Central memory CD8-positive, alpha-beta T cell (primary cell): ENCODE data around the gene SIN3A.
A peak's percentile ranks its signal among the peaks of the same experiment; 100 is the strongest.

Experiments
- ATAC-seq: fragments of 150-1000 bp; cut with Tn5 transposase; replicated peaks from 2 replicates; pipeline ENCODE4 v1.10.0; 2022; ENCODE audit warnings: mild to moderate bottlenecking, moderate FRiP score, moderate number of reproducible peaks; ENCODE audit not compliant: poor library complexity, severe bottlenecking; ENCODE audit errors: extremely low read depth
- DNase-seq, 2 donors: peaks; one replicate each; pipeline ENCODE4 v3.0.0; 2021; ENCODE audit warnings: low spot score in 2 of 2
- H3K27ac Mint-ChIP-seq: one replicate; pipeline ENCODE4 v1.8.0; 2022; ENCODE audit warnings: low read depth, mild to moderate bottlenecking, moderate library complexity, mixed read lengths
- H3K27me3 Mint-ChIP-seq: one replicate; pipeline ENCODE4 v1.8.0; 2022; ENCODE audit warnings: mixed read lengths
- H3K36me3 Mint-ChIP-seq: one replicate; pipeline ENCODE4 v1.8.0; 2022; ENCODE audit warnings: mild to moderate bottlenecking, moderate library complexity, mixed read lengths; ENCODE audit not compliant: insufficient read depth
- H3K4me1 Mint-ChIP-seq: one replicate; pipeline ENCODE4 v1.8.0; 2022; ENCODE audit warnings: mixed read lengths
- H3K4me3 Mint-ChIP-seq: one replicate; pipeline ENCODE4 v1.8.0; 2022; ENCODE audit warnings: mild to moderate bottlenecking, moderate library complexity, mixed read lengths
- H3K9me3 Mint-ChIP-seq: one replicate; pipeline ENCODE4 v1.8.0; 2022; ENCODE audit warnings: mixed read lengths

SIN3A gene

DNA sequence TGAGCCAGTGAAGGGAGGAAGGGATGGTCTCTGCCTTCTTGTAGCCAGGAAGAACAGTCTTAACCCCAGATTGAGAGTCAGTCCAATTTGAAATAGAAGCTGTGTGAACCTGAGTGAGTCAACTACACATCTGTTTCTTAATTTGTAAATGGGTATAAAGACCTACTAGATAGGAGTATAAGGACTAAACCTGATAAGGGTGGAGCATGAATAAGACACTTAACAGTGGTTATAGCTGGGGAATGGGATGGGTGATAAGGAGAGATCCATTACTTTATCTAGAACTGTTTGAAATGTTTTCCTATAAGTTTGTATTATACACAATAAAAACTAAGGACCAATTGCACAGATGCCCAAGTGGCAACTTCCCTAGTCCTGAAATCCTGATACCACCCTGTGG, 84.5 kb downstream of the SIN3A start:
- Mint-ChIP-seq H3K4me1 (peaks cover 30% of the 10 kb centered on the region), H3K27me3 (no peaks in the 10 kb centered on the region), H3K36me3 (peaks cover 38% of the 10 kb centered on the region), H3K27ac (peak overlapping the region; percentile 91), H3K9me3 (no peaks in the 10 kb centered on the region), H3K4me3 (peak overlapping the region; percentile 86)
- DNase-seq, result no peak
- ATAC-seq, result no peak

DNA sequence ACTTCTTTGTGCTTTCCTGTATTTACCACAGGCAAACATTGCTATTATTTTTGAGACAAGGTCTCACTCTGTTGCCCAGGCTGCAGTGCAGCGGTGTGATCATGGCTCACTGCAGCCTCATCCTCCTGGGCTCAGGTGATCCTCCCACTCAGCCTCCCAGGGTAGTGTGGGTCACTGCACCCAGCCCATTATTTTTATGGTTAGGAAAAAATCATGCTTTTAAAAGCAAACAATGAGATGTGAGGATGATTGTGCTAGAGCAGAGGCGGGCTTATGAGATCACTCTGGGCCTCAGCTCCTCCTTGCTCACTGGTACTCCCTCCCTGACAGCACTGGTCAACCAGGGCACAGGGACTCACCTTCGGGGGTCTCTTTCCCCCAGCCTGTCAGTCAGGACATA, 85.3 kb downstream of the SIN3A start:
- H3K9me3 Mint-ChIP-seq, result no peaks in the 10 kb centered on the region
- H3K27me3 Mint-ChIP-seq, result no peaks in the 10 kb centered on the region
- no peak for ATAC-seq
- H3K27ac Mint-ChIP-seq, result no peak overlapping the region
- peaks cover 31% of the 10 kb centered on the region for H3K36me3 Mint-ChIP-seq
- no peak for DNase-seq
- H3K4me1 Mint-ChIP-seq, result peaks cover 30% of the 10 kb centered on the region
- H3K4me3 Mint-ChIP-seq, result no peak overlapping the region

DNA sequence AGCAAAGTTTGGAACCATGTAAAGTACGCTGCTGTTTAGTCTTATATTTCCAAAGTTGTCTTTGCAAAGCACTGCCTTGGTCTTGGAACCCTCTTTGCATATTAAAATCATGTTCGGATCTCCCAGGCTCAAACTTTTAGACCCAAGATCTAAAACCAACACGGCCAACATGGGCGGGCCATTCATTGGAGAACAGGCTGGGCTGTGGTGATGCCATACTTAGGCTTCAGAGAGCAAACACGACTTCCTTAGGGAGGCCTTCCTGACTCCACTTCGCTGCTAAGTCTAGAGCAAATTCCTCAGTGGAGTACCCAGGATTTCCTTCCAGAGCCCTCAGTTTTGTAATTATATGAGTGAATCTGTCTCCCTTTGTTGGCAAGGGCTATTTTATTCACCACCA, 86.6 kb downstream of the SIN3A start:
- no peak for ATAC-seq
- no peak overlapping the region for H3K4me3 Mint-ChIP-seq
- no peak overlapping the region for H3K27ac Mint-ChIP-seq
- no peaks in the 10 kb centered on the region for H3K9me3 Mint-ChIP-seq
- DNase-seq, result no peak
- H3K4me1 Mint-ChIP-seq, result peaks cover 33% of the 10 kb centered on the region
- H3K36me3 Mint-ChIP-seq, result peaks cover 29% of the 10 kb centered on the region
- no peaks in the 10 kb centered on the region for H3K27me3 Mint-ChIP-seq

DNA sequence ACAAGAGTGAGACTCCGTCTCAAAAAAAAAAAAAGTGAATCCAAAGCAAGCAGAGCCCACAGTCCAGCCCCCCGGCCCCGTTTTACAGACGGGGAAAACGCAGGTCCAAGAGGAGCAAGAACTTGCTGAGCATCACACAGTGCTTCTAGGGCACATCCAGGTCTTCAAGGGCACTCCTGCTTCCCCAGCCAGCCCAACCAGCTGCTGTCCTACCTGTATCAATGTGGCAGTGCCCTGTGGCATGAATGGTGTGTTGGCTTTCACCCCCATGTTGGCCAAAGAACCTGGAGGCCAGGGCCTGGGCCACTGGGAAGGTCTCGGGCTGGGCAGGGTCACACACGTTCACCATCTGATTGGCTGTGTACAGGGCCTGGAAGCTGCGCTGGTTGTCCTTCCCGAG, 87.7 kb downstream of the SIN3A start:
- H3K4me1 Mint-ChIP-seq, result peaks cover 22% of the 10 kb centered on the region
- H3K27ac Mint-ChIP-seq, result peak overlapping the region; percentile 38
- H3K27me3 Mint-ChIP-seq, result no peaks in the 10 kb centered on the region
- no peaks in the 10 kb centered on the region for H3K9me3 Mint-ChIP-seq
- no peak overlapping the region for H3K4me3 Mint-ChIP-seq
- DNase-seq (no peak), ATAC-seq (no peak)
- peaks cover 30% of the 10 kb centered on the region for H3K36me3 Mint-ChIP-seq

DNA sequence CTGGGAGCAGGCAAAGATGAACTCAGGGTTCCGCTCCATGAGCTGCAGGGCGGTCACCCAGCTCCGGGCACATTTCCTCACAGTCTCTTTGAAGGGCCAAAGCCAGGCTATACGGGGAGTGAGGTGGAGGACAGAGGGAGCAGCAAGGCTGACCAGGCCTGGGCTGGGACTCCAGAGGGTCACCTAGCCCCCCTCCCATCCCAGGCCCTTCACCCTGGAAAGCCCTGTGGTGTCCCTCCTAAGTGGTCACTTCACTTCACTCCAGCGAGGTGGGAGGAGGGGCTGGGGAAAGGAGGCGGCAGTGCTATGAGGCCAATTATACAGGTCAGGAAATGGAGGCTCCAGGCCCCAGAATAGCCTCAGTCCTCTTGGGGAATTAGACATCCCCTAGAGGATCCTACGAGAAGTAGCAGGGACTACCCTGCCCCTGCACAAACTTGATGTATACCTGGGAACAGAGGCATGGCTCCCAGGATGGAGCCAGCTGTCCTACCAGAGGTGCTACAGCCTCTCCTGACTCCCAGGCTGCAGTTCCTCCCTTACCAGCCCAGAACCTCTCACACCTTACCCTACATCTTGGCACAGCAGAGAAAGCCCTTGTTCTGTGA, 88.7 kb downstream of the SIN3A start:
- Mint-ChIP-seq H3K4me1 (peaks cover 17% of the 10 kb centered on the region), H3K36me3 (peaks cover 32% of the 10 kb centered on the region), H3K9me3 (no peaks in the 10 kb centered on the region), H3K27ac (no peak overlapping the region), H3K27me3 (no peaks in the 10 kb centered on the region), H3K4me3 (no peak overlapping the region)
- DNase-seq, result no peak
- no peak for ATAC-seq

DNA sequence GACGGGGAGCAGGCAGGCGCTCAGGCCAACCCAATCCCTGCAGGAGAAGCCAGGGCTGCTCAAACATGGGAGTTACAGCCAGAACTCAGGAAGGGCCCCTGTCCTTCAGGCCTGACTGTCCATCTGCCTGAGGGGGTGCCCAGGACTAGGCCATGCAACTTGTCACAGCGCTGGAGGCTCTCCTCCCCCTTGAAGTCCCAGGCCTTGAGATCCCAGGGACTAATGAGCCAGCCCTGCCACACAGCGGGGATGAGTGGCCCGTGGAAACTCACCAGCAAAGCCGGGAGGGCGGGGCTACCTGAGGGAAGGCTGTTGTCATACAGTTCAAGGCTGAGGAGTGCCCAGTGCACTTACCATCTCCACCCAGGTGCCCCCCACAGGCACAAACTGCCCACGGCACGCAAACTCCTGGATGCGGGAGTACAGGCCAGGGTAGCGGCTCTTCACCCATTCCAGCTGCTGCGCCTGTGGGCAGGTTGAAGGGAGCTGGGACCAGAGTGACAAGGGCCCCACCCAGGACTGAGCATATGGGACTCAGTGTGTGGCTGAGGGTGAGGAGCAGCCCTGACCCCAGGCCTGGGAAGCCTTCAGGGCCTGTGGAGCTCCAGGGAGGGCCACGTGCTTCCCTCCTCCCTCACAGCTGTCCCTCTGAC, 89.4 kb downstream of the SIN3A start:
- ATAC-seq (no peak), DNase-seq (no peak)
- H3K4me3 Mint-ChIP-seq, result no peak overlapping the region
- no peak overlapping the region for H3K27ac Mint-ChIP-seq
- H3K9me3 Mint-ChIP-seq, result no peaks in the 10 kb centered on the region
- peaks cover 17% of the 10 kb centered on the region for H3K4me1 Mint-ChIP-seq
- no peaks in the 10 kb centered on the region for H3K27me3 Mint-ChIP-seq
- H3K36me3 Mint-ChIP-seq, result peaks cover 33% of the 10 kb centered on the region

DNA sequence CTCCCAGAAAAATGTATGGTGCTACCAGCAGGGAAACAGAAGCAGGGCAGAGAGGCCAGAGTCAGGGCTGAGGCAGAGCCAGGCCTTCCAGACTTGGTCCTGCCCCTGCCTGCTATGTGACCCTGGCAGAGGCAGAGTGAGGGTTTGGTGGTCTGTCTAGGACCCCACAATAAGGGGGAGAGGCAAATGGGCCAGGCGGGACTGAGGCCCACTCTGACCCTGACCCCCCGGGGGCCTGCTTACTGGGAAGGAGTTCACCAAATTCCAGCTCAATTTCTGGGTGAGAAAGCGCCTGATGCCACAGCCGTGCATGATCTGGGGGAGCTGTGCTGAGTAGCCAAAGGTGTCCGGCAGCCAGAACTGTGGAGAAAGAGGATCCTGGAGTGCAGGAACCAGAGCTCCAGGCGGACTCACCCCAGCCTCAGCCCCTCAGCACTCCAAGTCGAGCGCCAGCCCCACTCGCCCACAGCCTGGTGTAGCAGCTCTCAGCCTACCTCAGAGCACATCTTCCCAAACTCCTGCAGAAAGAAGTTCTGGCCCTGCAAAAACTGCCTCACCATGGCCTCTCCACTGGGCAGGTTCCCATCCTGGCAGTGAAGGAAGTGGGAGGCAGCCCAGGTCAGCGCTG, 90.0 kb downstream of the SIN3A start:
- H3K27ac Mint-ChIP-seq, result no peak overlapping the region
- no peaks in the 10 kb centered on the region for H3K27me3 Mint-ChIP-seq
- peaks cover 13% of the 10 kb centered on the region for H3K4me1 Mint-ChIP-seq
- DNase-seq, result no peak
- ATAC-seq, result no peak
- peaks cover 30% of the 10 kb centered on the region for H3K36me3 Mint-ChIP-seq
- no peaks in the 10 kb centered on the region for H3K9me3 Mint-ChIP-seq
- H3K4me3 Mint-ChIP-seq, result no peak overlapping the region

DNA sequence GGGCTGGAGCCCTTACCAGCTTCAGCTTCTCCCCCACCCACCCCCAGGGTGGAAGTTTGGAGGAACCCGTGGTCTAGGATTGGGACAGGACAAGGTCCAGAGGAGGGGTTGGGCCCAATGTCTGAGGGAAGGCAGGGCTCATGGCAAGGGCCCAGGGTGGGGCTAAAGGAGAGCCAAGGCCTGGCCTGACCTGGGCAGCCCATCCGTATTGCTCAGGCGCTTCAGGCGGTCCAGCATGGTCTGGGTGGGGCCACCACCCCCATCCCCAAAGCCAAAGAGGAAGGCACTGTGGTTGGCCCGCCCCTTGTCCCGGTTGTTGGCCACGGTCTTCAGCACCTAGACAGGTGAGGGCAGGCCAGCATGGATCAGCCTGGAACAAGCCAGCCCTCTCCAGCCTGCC, 90.6 kb downstream of the SIN3A start:
- DNase-seq (no peak), ATAC-seq (no peak)
- Mint-ChIP-seq H3K4me3 (no peak overlapping the region), H3K36me3 (peaks cover 33% of the 10 kb centered on the region), H3K27me3 (no peaks in the 10 kb centered on the region), H3K27ac (peak overlapping the region; percentile 23), H3K4me1 (peaks cover 13% of the 10 kb centered on the region), H3K9me3 (no peaks in the 10 kb centered on the region)

DNA sequence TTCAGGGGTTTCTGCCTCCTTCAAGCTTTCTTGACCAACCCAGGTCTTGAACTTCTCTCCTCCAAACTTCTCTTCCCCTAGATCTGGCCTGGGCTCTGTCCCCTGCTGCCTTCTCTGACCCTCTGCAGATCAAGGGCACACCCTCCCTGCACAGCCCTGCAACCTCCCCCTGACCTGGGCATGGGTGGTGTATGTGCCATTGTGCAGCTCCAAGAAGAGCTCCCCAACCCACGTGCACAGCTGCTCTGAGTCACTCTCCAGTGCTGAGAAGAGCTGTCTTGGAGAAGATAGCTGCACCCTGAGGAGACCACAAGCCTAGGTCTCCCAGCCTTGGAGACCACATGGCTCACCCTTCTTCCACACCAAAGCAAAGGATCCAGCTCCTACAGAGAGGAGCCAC, 91.1 kb downstream of the SIN3A start:
- DNase-seq (no peak), ATAC-seq (no peak)
- H3K4me1 Mint-ChIP-seq, result peaks cover 13% of the 10 kb centered on the region
- H3K36me3 Mint-ChIP-seq, result peaks cover 29% of the 10 kb centered on the region
- no peaks in the 10 kb centered on the region for H3K9me3 Mint-ChIP-seq
- no peaks in the 10 kb centered on the region for H3K27me3 Mint-ChIP-seq
- H3K27ac Mint-ChIP-seq, result peak overlapping the region; percentile 23
- no peak overlapping the region for H3K4me3 Mint-ChIP-seq

DNA sequence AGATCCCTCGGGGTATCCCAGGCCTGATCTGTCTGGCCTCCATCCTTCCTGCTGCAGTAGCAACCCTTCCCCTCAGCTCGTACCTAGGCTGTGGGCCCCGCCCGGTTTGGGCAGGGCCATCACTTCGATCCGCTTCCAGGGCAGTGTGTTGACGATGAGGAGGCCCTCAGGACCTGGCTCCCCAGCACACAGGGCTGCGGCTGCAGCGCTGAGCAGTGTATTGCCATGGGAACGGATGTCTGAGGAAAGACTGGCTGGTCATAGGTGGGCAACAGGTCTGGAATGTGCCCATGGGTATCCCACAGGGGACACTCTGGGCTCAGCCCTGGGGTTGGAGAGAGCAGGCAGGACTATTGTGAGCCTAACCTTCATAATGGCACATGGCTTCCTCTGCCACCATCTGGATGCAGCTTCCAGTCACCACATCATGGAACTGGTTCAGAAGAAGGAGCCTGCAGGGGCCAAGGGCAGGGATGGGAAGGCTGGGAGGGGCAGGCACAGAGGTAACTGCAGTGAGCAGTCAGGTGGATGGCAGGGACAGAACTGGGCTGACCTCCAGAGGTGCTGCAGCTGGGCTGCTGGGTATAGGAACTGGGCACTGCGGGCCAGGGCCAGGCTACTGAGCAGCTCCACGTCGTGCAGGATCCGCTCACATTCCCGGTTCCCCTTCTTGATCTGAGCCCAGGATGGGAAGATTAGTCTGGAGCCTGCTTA, 91.8 kb downstream of the SIN3A start:
- ATAC-seq (no peak), DNase-seq (no peak)
- H3K27ac Mint-ChIP-seq, result no peak overlapping the region
- no peaks in the 10 kb centered on the region for H3K27me3 Mint-ChIP-seq
- peaks cover 29% of the 10 kb centered on the region for H3K36me3 Mint-ChIP-seq
- no peaks in the 10 kb centered on the region for H3K9me3 Mint-ChIP-seq
- no peak overlapping the region for H3K4me3 Mint-ChIP-seq
- peaks cover 12% of the 10 kb centered on the region for H3K4me1 Mint-ChIP-seq

DNA sequence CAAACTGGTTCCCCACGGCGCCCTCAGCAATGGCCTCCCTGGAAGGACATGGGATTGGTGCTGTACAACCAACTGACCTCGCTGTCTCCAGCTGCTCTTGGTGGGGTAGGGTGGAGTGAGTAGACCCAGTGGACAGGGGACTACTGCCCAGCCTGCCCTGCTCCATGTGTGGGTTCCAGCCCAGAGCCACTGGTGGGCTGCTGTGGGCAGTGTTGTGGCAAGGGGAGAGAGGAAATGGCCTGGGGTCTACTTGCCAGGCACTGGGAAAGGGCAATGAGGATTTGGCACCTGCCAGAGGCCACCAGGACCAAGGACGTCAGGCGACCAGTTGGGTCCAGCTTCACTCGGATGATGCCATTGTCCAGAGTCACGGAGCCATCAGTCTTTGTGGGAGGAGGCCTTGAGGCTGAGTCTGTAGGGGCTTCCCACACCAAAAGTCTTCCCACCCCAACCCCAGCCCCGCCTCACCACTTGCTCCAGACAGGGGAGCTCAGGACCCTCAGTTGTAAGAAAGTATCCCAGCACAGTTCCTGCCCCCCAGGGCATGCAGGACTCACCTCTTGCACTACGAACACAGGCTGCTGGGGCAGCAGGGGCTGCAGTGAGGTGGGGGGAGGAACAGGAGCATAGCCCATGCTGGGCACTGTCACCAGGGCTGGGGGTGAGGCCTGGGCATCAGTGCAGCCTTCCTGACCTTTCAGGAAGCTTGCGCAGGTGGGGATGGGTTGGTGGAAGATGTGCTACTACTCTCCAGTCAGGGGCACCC, 92.5 kb downstream of the SIN3A start:
- Mint-ChIP-seq H3K27me3 (no peaks in the 10 kb centered on the region), H3K36me3 (peaks cover 25% of the 10 kb centered on the region), H3K4me1 (peaks cover 5% of the 10 kb centered on the region), H3K27ac (no peak overlapping the region), H3K9me3 (no peaks in the 10 kb centered on the region), H3K4me3 (no peak overlapping the region)
- no peak for ATAC-seq
- no peak for DNase-seq

DNA sequence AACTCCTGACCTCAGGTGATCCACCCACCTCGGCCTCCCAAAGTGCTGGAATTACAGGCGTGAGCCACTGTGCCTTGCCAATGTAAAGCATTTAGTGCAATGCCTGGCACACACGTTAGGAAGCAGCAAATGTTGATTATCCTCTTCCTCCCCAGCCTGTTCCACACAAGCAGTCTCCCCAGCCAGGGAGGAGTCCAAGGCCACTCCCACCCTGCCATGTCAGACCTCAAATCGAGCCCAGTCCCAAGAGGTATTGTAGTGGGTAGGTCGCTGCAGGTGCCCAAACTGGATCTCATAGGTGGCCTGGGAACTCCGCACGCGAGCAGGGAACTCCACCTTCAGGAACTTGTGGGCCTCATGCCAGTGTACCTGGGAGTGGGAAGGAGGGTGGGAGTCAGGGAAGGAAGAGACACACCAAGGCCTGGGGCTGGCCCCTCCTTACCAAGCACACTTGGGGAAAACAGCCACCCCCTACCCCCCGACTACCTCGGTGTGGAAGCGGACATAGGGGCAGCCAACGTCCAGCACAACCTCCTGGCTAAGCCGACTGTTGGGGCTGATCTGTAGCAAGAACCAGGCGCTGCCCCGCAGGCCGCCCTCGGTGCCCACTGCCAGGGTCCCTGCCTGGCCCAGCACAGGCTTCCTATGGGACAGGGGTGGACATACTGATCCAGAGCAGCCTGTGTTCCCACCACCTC, 93.4 kb downstream of the SIN3A start:
- no peak for ATAC-seq
- H3K36me3 Mint-ChIP-seq, result peaks cover 28% of the 10 kb centered on the region
- peaks cover 4% of the 10 kb centered on the region for H3K4me1 Mint-ChIP-seq
- no peaks in the 10 kb centered on the region for H3K27me3 Mint-ChIP-seq
- DNase-seq, result no peak
- H3K27ac Mint-ChIP-seq, result no peak overlapping the region
- no peak overlapping the region for H3K4me3 Mint-ChIP-seq
- H3K9me3 Mint-ChIP-seq, result no peaks in the 10 kb centered on the region
